CD4-positive, alpha-beta T cell treated with Interleukin-15 for 4 hours (primary cell): ENCODE measurements around the gene FILIP1L.
"Not testable (repeated sequence)": the region's sequence is repeated elsewhere in the genome, so short reads cannot be mapped to it uniquely, and the experiment has no call there.

ENCODE experiments used
- DNase-seq: peaks from one replicate; pipeline ENCODE4 v3.0.0-alpha.2; 2020; ENCODE audit warnings: low spot score

The FILIP1L gene

GRCh38 chr3:100073714-100074307 is 40.5 kb downstream of the FILIP1L start:
- peak; percentile 18 for DNase-seq

GRCh38 chr3:100073049-100073713 is 41.1 kb downstream of the FILIP1L start:
- DNase-seq = no peak

DNA sequence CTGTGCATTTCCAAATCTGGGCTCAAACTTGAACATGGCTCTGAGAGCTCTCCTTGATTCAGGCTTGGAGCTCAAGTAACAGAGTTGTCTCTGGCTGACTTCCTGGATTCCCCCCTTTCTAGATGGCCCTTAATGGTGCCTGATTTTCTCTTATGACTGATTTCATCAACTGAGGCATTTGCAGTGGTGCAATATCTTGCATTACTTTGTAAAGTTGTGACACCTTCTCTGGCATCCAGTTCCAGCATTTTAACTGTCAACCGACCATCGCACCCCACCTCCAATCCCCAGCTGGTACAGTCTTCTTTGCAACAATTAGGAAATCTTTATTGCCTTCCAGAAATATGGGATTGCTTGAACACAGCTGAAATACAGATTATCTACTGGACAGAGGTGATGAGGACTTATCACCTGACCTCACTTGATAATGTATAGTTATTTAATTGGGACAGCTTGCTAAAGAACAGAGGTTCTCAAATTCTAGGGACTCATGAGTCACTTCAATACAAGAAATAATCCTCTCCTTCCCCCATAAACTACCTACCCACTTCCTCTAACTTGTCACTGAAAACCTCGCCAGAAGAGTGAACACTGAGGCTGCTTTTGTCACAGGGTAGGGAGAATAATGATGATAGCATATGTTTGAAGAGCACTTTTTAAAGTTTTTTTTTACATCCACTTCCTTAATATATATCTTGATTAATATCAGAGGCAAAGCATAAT is 41.8 kb downstream of the FILIP1L start:
- DNase-seq = peak; percentile 22

DNA sequence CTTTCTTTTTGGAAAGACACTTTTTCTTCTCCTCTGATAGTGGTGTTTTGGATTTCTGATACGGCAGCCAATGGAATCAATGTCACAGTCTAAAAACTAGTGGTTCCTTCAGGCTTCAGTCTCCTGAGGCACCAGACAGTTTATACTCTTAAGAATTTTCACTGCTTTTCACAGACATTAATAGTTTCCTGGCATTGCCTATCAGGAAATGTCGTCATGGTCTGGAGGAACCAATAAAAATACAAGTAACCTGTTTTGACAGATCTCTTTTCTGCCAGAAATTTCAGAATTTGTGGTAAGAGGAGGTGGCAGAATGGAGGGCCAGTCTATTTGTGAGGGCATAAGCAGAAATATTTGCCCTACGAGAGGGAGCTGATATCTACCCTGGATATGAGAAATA is 44.8 kb downstream of the FILIP1L start:
- no peak for DNase-seq

DNA sequence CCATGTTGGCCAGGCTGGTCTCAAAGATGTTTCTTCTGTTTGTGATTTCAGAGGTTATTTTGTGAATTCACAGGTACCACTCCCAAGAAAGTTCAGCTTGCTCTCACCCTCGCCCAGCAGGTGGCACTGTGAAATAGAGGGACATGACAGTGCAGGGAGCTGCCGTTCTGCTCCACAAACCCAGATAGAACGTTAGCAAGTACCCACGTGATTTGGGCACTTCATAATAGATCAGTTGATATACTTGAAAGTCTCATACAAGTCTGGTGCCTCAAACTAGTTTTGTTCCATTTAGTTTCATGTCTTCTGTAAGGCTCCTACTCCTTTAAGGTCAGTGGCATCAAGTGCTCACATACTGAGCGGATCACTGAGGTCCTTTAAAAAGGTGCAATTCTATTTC is 45.5 kb downstream of the FILIP1L start:
- DNase-seq = peak; percentile 75

DNA sequence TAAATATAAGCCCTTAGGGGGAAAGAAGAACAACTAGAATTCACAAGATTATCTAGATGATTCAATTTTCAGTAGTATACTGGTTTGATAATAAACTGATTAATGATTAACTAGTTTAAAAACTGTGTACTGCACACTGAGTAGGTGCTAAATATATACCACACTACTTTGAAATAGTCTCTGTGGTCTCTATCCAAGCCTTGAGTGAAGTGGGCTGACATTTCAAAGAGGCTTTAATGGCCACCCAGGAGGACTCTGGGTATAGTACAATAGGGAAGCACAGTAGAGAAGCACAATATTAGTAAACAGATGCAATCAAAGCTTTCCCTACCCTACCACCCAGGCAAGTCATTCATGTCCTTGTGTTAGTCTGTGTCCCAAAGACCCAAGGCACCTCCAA is 46.7 kb downstream of the FILIP1L start:
- no peak for DNase-seq

- no peak for DNase-seq
Measured at GRCh38 chr3:100063929-100064461, 50.3 kb downstream of the FILIP1L start.

DNA sequence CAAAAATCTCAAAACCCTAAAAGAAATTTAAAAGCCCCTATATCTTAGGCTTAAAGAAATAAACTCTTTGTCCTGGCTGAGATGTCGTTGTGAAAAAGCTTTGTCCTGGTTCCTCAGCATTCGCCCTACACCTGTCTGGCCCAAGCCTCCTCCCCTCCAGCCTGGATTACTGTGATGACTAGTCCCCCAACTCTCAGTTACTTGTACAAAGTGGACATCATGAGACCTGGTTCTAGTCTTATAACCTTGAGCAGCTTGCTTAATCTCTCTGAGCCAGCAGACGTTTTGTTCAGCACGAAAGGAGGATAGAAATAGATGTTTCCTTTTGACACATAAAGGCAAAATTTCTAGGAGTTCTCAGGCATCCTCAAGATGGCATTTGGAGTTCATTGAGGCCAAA is 51.6 kb downstream of the FILIP1L start:
- DNase-seq = no peak

DNA sequence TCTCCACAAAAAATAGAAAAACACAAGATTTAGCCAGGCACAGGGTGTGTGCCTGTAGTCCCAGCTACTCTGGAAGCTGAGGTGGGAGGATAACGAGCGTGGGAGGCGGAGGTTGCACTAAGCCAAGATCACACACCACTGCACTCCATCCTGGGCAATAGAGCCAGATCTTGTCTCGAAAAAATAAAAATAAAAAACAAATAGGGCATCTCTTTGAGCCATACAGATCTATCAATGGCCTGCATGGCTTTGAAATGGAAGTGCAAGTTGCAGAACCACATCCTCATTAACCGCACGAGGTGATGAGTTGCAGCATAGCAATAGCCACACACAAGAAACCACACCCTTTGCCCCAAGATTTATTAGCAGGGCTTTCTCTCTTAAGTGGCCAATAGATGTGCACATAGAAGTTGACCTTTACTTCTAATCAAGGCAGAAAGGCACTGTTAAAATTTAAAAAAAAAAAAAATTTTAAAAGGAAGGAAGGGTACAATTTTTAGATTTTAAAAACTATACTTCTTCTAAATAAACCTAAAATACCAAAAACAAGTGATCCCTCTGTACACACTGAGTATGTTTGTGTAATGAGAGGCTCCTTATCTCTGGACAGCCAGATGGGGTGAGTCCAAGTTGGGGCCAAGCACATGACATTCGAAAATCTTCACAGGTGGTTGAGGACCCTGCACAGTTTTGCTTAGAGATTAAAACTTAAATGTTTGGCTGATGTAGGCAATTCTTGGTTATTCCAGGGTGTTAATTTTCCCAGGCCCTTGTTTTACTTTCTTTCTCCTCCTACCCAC is 53.4 kb downstream of the FILIP1L start:
- DNase-seq = no peak

GRCh38 chr3:100059472-100059871 is 54.8 kb downstream of the FILIP1L start:
- no peak for DNase-seq

GRCh38 chr3:100057716-100058575 is 56.4 kb downstream of the FILIP1L start:
- no peak for DNase-seq

DNA sequence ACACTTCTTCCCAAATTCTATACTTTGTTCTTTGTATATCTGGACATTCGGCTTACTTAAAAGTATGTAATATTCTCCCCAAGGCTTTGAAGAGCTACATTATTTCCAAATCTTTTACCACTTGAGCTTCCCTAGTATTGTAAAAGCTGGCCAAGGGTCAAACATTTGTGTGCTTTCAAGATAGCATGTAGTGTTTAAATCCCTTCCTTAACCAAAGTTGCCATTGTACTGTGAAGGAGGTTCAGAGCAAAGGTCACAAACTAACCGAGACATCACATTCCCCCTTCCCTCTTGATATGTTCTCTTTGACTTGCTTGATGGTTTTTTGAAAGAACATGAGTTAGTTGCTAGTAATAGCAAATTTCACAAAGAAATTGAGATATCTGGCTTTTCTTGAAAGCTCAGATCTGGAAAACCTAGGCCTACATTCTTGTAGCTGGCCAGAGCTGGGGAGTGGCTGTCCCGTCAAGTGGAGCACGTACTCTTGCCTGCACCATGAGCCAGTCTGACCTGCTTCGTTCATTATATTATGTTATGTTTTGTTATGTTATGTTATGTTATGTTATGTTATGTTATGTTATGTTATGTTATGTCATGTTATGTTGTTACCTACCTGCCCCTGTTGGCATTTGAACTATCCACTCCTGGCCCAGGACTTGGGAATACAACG is 60.2 kb downstream of the FILIP1L start:
- DNase-seq = no peak

GRCh38 chr3:100051513-100051912 is 62.8 kb downstream of the FILIP1L start:
- DNase-seq = not testable (repeated sequence)

- DNase-seq = no peak
Measured at GRCh38 chr3:100048248-100048647, 66.1 kb downstream of the FILIP1L start.

DNA sequence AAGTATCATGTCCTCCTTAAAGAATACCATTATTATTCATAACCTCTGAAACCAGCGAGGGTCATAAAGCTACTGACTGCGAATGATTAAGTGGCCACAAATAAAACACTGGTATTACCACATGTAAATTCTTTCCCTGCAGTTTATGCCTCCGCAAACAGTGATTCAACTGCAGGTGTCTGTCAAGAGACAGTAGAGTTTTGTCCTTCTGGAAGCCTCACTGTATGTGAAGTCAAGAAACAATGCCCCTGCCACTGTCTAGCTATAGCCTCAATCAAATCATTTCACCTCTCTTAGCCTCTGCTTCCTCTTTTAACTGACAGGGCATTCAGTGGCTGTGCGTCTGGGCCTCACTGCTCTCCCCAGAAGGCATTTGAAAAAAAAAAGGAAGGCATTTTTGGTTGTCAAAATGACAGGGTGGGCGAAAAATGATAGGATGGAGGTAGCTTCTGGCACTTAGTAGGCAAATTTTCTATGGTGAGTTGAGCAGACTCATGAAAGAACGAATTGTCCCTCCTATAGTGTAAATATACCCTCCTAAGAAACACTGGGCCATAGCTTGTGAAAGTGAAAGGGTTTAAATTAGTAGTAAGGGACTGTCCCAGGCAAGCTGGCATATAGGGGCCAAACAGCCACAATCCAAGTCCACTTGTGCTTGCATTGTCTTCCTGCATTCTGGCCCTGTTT is 66.7 kb downstream of the FILIP1L start:
- DNase-seq = no peak

DNA sequence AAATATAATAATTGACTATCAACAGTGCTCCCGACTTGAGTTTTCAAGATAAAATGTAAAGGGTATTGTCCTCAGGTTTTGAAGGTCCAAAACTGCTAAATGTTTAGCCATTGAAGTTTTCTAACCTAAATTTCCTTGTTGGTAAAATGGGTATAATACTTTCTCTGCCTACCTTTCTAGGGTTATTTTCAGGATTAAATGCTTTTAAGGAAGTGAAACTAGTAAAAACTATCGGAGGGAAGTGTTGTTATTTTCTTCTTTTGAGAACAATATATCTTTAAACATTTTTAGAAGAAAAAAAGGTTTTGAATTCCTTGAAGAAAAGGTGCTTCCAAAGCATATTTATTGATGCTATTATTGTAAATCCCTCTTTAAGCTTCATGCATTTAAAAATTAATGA is 67.3 kb downstream of the FILIP1L start:
- no peak for DNase-seq

DNA sequence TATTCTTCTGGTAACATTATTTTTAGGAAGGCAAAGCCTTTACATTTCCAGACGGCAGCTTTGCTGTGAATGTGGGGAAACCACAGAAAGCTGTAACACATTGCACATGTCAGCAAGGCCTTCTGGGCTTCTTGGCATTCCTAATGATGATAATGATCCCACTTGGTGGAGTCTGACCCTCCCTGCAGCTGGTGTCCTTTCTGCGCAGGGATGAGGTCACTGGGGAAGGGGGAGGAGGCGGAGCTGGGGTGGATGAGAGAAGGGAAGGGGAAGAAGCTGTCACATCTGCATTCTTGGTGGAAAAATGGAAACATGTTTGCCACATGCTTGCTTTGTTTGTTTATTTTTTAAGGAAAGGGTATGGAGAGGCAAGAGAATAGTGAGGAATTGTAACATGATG is 68.6 kb downstream of the FILIP1L start:
- DNase-seq = no peak

DNA sequence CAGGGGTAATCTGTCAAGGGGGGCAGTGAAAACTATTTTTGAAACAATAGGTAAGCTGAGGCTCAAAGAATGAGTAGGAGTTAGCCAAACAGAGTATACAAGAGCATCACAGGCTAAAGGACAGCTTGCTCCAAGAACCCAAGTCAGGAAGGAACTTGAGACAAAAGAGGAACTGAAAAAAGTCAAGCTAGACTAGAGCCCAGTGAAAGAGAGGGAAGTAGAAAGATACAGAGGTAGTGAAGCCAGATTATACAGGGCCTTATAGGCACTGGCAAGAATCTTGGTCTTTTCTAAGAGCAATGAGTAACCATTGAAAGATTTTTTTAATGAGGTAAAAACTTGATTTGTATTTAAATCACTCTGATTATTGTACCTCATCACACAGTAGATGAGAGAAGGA is 69.9 kb downstream of the FILIP1L start:
- DNase-seq = peak; percentile 5

DNA sequence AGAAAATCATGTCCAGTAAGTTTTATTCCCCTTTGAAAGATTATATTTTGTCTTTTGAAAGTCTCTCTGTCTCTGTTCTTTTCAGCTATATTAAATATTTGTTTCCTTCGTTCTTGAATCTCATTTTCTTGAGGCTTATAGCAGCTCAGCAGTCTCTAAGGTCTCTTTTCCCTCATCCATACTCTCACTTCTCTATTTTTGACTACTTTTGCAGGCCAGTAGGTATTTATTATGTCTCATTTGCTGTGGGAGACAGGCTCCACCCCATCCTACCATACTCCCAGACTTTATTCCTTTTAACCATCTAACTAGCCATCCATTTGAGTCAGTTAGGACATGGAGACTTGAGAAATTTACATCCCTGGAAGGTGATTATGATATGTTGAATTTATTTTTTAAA is 71.0 kb downstream of the FILIP1L start:
- DNase-seq = no peak
